IPS-NIHi7 (cell line): Measurements from ENCODE around the gene NOLC1.

Source experiments
- DNase-seq: peaks from one replicate; pipeline ENCODE4 v3.0.0; 2012; ENCODE audit warnings: mixed read lengths; ENCODE audit errors: extremely low spot score

Gene NOLC1

GRCh38 chr10:102121739-102122372 is 30.3 kb upstream of the NOLC1 start:
- peak; percentile 62 for DNase-seq

GRCh38 chr10:102122450-102122849 is 29.7 kb upstream of the NOLC1 start:
- DNase-seq, result no peak

- no peak for DNase-seq
These were observed 29.0 kb upstream of the NOLC1 start for GRCh38 chr10:102123223-102123622.

- no peak for DNase-seq
These were observed 20.7 kb upstream of the NOLC1 start for GRCh38 chr10:102131286-102132170.

GRCh38 chr10:102132193-102132562 is 20.0 kb upstream of the NOLC1 start:
- no peak for DNase-seq

GRCh38 chr10:102132563-102133372 is 19.4 kb upstream of the NOLC1 start, which contains the start of gene PPRC1:
PPRC1 (plus strand) TSS chr10:102133040; CDS start chr10:102133069, 29 bp downstream.
- DNase-seq, result peak; percentile 96

- DNase-seq, result peak; percentile 59
These were observed 18.6 kb upstream of the NOLC1 start for GRCh38 chr10:102133373-102134195.

- DNase-seq, result no peak
These were observed 17.8 kb upstream of the NOLC1 start for GRCh38 chr10:102134416-102134815.

- no peak for DNase-seq
These were observed 16.1 kb upstream of the NOLC1 start for GRCh38 chr10:102135956-102136526.

- DNase-seq, result no peak
These were observed 12.7 kb upstream of the NOLC1 start for GRCh38 chr10:102139281-102140110.

GRCh38 chr10:102140218-102140617 is 12.0 kb upstream of the NOLC1 start:
- no peak for DNase-seq

GRCh38 chr10:102140913-102141540 is 11.2 kb upstream of the NOLC1 start:
- no peak for DNase-seq

GRCh38 chr10:102141583-102142107 is 10.5 kb upstream of the NOLC1 start:
- no peak for DNase-seq

GRCh38 chr10:102146971-102147428 is 5.2 kb upstream of the NOLC1 start:
- no peak for DNase-seq

GRCh38 chr10:102147561-102147960 is 4.6 kb upstream of the NOLC1 start:
- DNase-seq, result no peak

GRCh38 chr10:102148275-102148674 is 3.9 kb upstream of the NOLC1 start:
- no peak for DNase-seq

GRCh38 chr10:102150970-102151773 is 1.0 kb upstream of the NOLC1 start:
- DNase-seq, result no peak

- no peak for DNase-seq
These were observed 329 bp downstream of the NOLC1 start for GRCh38 chr10:102152545-102152890.
